PC-9 (cell line): ENCODE results near the gene DOK3.

Experiments
- CTCF ChIP-seq: fragments of 200-600 bp; sonication (generic); conservative IDR thresholded peaks from 2 replicates; pipeline ENCODE4 v1.6.1; 2017; ENCODE audit warnings: mixed run types, antibody characterized with exemption, mild to moderate bottlenecking, moderate library complexity
- EZH2 ChIP-seq: fragments of 200-600 bp; sonication (generic); IDR thresholded peaks from 2 replicates; pipeline ENCODE4 v1.8.0; 2017; ENCODE audit warnings: antibody characterized with exemption, low read depth

GRCh38 chr5:177483042-177483441 is 26.6 kb downstream of the DOK3 start:
- TF ChIP-seq CTCF = no peak
- TF ChIP-seq EZH2 = no peak
